ENCODE data around the gene HRG.
A peak's percentile ranks its signal among the peaks of the same experiment; 100 is the strongest.
"Not testable (repeated sequence)": the region's sequence is repeated elsewhere in the genome, so short reads cannot be mapped to it uniquely, and the experiment has no call there.

The HRG gene

DNA sequence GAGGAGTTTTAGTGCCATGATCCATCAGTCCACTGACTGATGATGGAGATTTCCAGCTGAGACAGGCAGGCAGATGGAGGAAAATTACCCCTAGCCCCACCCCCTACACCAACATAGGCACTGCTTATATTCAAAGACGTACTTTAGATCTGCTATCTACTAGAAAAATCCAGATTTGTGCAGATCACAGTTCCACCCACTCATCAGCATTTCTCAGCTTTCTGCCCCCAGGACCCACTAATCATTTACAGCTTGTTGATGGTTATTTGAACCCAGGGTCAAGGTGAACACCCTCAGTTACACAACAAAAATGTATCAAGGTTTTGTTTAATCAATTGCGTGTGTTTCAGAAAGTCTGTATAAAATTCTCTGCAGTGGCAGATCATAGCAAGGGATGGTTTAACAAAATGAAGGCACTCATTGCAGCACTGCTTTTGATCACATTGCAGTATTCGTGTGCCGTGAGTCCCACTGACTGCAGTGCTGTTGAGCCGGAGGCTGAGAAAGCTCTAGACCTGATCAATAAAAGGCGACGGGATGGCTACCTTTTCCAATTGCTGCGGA lies at the start of gene HRG:
HRG (plus strand) TSS at position 390 of the 564 bp plus-strand sequence; CDS start at position 408, 18 bp downstream.
- no peak for DNase-seq

DNA sequence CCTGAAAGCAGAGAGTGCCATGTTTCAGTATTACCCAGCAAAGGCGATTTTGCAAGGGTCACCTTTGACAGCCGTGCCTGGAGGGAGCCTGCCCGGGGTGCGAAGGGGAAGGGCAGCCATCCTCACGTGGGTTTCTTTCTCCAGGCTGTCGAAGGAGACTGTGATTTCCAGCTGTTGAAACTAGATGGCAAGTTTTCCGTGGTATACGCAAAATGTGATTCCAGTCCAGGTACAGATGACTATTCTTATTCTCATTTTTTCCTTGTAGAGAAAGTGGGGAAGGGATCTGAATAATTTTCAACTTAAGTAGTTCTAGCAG lies 49.6 kb upstream of the HRG start:
- no peak for DNase-seq

DNA sequence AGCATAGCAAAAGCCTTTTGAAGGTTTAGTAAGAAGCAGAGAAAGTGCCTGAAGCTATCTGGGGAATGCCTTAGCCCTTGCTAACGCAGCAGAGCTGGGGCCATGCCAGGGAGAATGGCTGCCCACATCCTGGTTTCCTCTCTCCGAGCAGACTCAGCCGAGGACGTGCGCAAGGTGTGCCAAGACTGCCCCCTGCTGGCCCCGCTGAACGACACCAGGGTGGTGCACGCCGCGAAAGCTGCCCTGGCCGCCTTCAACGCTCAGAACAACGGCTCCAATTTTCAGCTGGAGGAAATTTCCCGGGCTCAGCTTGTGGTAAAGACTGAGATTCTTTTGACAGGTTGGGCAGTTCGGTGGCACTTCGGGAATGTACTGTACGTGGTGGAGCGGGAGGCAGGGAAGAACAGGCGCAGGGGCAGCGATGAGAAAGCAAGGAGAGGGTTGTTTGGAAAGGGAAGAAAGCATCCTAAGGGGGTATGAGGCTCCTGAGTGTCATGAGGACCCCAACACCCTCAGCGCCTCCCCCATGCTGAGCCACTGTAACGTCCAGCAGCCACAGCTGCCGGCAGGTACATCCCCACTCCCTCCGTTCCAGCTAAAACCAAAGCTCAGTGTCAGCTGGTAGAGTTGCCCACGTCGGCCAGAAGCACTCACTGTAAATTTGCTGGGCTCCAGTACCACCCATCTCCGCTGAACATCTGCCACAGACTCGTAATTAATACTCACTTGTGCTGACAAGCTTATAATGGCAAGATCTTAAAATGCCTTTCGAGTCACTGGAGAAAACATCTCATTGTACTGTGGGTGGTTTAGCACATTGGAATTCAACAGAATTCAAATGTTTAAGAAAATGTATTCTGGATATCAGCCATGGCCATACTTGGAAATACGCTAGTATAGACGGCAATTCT lies 48.5 kb upstream of the HRG start:
- DNase-seq: peak; percentile 77 to 79

GRCh38 chr3:186618318-186618938 lies 47.4 kb upstream of the HRG start:
- no peak for DNase-seq

- DNase-seq: no peak
These were observed 46.0 kb upstream of the HRG start for GRCh38 chr3:186619787-186620212.

DNA sequence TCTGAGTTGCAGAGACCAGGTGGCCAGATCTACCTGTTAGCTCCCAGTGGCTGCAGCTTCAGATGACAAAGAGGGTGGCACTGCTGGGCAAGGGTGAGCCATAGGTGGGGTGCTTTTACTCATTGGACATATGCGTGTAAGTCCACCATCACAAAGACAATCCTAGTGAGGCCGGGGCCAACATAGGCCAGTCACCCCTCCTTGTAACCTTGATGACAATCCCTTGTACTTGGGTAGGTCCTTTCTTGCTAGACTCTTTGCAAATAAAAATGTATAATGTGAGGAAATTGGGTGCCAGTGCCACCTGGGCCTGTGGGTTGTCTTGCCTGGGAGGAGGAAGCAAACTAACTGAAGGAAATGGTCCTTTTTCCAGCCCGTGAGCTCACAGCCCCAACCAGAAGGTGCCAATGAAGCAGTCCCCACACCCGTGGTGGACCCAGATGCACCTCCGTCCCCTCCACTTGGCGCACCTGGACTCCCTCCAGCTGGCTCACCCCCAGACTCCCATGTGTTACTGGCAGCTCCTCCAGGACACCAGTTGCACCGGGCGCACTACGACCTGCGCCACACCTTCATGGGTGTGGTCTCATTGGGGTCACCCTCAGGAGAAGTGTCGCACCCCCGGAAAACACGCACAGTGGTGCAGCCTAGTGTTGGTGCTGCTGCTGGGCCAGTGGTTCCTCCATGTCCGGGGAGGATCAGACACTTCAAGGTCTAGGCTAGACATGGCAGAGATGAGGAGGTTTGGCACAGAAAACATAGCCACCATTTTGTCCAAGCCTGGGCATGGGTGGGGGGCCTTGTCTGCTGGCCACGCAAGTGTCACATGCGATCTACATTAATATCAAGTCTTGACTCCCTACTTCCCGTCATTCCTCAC lies 45.4 kb upstream of the HRG start:
- DNase-seq: no peak

DNA sequence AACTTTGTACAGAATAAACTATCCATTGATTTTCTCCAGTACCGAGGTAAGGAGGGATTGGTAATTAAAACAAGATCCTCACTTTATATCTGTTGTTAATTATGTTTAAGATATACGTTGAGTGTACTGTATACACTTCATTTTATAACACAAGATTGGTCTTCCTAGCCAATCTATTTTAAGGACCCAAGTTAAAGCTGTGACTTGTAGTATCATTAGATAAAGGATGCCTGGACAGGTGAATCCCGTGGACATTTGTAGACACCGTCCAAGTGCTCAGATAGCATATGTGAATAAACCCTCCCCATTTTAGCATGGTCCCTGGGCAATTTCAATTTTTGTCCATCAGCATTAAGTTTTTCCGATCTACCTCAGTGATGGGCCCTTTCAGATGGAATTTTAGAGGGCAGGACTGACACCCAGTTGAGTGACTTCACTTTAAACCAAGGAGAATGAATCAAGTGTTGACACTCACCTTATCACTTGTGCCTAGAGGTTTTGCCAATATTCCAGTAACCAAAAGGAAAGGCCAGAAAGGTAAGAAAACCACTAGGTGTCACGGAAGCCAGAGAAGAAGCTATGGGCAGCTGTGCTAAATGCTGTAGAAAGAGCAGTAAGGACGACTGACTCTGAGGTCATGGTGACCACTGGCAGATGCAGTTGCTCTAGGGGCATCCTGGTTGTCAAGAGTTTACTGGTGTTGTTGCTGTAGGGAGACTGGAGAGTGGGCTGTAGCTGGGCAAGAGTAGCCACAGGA lies 43.7 kb upstream of the HRG start:
- DNase-seq: no peak

GRCh38 chr3:186622651-186623310 lies 43.0 kb upstream of the HRG start:
- DNase-seq: no peak

GRCh38 chr3:186624598-186624997 lies 41.2 kb upstream of the HRG start:
- DNase-seq: no peak

DNA sequence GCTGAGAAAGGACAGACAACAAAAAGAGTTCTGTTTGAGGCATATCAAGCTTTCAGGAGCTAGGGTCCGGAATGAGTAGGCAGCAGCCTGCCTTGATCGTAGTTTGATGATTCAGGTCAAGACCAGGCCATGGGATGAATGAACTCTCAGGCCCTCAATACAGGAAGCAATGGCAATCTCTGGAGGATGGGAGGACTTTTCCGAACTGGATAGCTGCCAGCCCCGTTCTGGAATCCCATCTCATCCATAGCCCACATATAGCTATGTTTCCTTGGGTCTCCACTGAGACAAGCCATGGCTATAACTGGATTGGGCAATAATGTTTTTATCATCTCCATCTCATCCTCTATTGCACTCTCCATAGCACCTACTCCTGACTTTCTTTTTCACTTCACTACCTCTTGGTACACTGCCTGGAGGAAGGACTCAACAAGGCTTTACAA lies 40.2 kb upstream of the HRG start:
- no peak for DNase-seq

- DNase-seq: no peak
These were observed 39.5 kb upstream of the HRG start for GRCh38 chr3:186626254-186626847.

DNA sequence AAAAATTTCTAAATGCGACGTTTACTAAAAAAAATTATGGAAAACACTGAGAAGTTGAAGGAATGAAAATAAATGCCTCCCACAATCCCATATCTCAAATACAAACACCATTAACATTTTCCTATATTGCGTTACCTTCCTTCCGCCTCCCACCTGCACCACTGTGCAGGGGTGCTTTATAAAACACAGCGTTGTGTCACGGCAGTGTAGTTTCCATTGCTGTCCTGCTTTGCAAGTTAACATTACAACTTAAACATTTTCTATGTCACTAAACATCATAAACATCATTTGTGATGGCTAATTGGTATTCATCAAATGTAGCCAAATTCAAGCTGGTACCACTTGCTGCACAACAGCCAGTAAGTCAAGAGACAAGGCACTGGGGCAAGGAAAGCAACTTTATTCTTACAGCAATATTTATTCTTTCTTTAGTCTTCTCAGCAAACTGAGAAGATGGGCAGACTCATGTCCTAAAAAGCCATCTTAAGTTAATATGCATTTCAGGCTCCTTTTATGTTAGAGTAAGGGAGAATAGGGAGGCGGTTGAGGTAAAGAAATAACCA lies 37.9 kb upstream of the HRG start:
- DNase-seq: no peak

DNA sequence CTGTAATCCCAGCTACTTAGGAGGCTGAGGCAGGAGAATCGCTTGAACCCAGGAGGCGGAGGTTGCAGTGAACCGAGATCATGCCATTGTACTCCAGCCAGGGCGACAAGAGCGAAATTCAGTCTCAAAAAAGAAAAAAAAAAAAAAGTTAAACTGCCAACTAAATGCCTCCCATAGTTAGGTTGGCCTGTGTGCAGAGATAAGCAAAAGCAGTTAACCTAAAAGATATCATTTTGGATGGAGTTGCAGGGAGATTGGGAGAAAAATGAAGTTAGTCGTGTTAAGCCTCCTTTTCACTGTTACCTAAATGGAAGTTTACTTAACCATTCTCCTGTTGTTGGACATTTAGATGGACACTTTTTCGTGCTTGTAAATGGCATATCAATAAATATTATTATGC lies 37.1 kb upstream of the HRG start:
- no peak for DNase-seq

- no peak for DNase-seq
These were observed 34.7 kb upstream of the HRG start for GRCh38 chr3:186630950-186631641.

DNA sequence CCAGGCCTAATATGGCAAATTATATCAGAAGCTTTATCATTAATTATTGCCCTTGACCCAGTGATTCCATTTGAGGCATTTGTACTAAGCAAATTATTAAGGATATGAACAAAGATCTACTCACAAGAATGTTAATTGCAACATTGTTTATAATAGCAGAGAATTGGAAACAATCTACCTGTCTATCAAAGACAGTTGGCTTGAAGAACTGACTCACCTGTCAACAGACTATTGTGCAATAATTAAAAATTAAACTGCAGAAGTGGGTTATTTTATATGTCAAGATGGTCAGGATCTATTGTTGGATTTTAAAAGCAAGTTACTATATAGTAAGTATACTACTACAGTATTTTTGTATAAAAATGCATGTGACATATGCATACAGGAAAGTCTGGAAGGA lies 32.3 kb upstream of the HRG start:
- no peak for DNase-seq

DNA sequence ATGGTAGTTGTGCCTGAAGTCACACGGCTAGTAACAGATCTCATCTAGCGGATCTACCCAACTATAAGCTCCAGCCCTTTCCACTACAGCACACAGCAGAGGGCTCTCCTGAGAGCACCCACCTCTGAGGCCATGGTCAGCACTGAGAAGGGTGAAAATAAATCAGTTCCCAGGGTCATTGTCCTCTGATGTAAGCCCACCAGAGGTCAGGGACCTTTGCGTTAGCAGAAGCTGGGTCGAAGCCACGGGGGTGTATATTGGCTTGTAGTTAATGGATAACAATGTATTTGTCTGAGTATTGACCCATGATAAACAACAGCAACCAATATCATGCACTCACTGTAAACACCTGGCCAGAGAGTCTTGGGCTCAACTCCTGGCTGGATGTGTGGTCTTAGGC lies 31.6 kb upstream of the HRG start:
- not testable (repeated sequence) for DNase-seq

- DNase-seq: no peak
These were observed 30.3 kb upstream of the HRG start for GRCh38 chr3:186635532-186635931.

- no peak for DNase-seq
These were observed 29.3 kb upstream of the HRG start for GRCh38 chr3:186636536-186636935.

GRCh38 chr3:186637686-186638085 lies 28.1 kb upstream of the HRG start:
- no peak for DNase-seq

DNA sequence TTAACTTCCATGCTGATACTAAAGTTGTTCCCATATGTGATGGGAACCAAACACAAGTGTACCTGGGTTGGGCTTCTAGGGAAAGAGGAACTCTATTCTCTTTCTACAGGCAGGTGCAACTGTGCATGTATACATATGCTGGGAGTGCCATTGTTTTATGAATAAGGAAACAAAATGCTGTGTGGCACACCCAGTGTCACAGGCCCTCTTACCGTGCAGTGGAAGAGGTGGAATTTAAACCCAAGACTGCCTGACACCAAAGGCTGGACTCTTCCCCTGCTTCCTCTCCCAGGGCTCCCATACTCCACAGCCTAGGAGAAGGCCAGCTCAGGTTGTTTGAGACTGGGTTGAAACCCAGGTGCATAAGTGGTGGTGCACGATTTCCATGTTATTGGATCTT lies 27.6 kb upstream of the HRG start:
- DNase-seq: no peak

Data from activated CD4-positive, alpha-beta T cell treated with anti-CD3 and anti-CD28 coated beads, Interleukin-2, amount 50 U/mL, for 4 hours (primary cell).